Thoracic aorta (tissue), 2 donors: ENCODE measurements around the gene NEDD9. TPM values are rescaled to one million over a fixed set of nuclear protein-coding genes. Genes with fewer than 3 reads are reported as not detected.

ENCODE experiments used
- ATAC-seq: fragments of 150-250 bp; one replicate; pipeline ENCODE4 v1.8.0; 2017; ENCODE audit warnings: low read depth; ENCODE audit not compliant: insufficient number of reproducible peaks, low FRiP score
- DNase-seq: peaks from one replicate; pipeline ENCODE4 v3.0.0-alpha.2; 2020; ENCODE audit warnings: low spot score
- H3K27ac ChIP-seq, 2 donors: fragments of 200-600 bp; sonication (generic); 1 replicate in 1 of 2; 2 replicates in 1 of 2; pipeline ENCODE4 v1.5.1; 2016; ENCODE audit warnings: mild to moderate bottlenecking in 2 of 2, moderate library complexity in 2 of 2
- H3K27me3 ChIP-seq: fragments of 200-600 bp; sonication (generic); replicated peaks from 2 replicates; pipeline ENCODE4 v1.6.0; 2016; ENCODE audit warnings: mild to moderate bottlenecking; ENCODE audit not compliant: insufficient read depth
- H3K36me3 ChIP-seq: fragments of 200-600 bp; sonication (generic); one replicate; pipeline ENCODE4 v1.5.1; 2016
- H3K4me1 ChIP-seq, 2 donors: fragments of 200-600 bp; sonication (generic); 1 replicate in 1 of 2; 2 replicates in 1 of 2; pipeline versions ENCODE4 v1.5.1 to v1.6.0; 2016; ENCODE audit warnings: low read depth in 2 of 2, mild to moderate bottlenecking in 1 of 2; ENCODE audit not compliant: control insufficient read depth in 1 of 2
- H3K4me3 ChIP-seq: fragments of 200-600 bp; sonication (generic); 2 replicates; pipeline ENCODE4 v1.5.1; 2016; ENCODE audit warnings: mild to moderate bottlenecking
- H3K9me3 ChIP-seq: fragments of 200-600 bp; sonication (generic); 2 replicates; pipeline ENCODE4 v1.5.1; 2016
- CTCF ChIP-seq: fragments of 200-600 bp; sonication (generic); IDR thresholded peaks from one replicate; pipeline ENCODE4 v1.5.1; 2019; ENCODE audit warnings: antibody characterized with exemption
- total RNA-seq, 2 donors: library from RNA; depleted of rRNA; stranded (reverse); fragments of >200 nt; gene quantifications; one replicate each; pipeline versions ENCODE4 v1.1.0 to v1.2.3, GENCODE V29; 2016

The NEDD9 gene
- total RNA-seq, 2 donors from 2014 or later: 122 to 181 TPM

DNA sequence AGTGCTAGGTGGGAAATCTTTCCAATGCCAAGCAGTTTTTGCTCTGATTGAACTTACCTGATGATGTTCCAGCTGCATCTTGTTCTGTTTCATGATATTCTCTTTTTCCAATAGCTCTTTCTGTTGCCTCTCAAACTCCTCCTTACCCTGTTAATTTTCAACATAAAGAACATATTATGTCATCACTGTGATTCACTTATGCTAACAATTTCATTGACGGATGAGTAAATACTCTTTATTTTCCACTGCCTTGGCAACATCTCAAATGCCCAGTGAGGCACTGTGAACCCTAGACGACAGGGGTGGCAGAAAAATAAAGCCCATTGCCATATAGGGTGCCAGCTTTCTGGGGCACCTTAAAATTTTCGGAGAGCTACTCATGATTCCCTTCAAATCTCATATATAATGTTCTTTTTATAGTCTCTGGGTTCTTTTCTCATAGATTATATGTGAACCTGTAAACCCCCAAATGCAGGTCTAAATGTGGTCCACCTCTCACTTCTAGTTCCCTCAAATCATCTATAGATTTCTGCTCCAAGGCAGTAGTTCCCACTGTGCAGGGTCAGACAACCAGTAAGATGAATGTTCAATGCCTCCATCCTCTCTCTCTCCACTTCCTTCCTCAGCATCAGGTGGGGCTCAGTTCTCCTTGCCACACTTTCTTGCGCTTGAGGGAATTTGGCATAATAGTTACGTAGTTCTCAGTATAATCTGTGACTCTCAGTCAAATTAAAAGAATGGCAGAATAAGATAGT, 44.1 kb downstream of the NEDD9 start:
- no peak for TF ChIP-seq CTCF
- DNase-seq (no peak), ATAC-seq (no peak)
- no peaks in the 10 kb centered on the region for H3K27me3 ChIP-seq
- H3K36me3 ChIP-seq: peaks cover 81% of the 10 kb centered on the region
- H3K4me3 ChIP-seq: no peak overlapping the region
- peak overlapping the region in 1 of 2 donors; percentile 2 for H3K27ac ChIP-seq
- H3K9me3 ChIP-seq: no peaks in the 10 kb centered on the region
- H3K4me1 ChIP-seq: no peaks in the 10 kb centered on the region

DNA sequence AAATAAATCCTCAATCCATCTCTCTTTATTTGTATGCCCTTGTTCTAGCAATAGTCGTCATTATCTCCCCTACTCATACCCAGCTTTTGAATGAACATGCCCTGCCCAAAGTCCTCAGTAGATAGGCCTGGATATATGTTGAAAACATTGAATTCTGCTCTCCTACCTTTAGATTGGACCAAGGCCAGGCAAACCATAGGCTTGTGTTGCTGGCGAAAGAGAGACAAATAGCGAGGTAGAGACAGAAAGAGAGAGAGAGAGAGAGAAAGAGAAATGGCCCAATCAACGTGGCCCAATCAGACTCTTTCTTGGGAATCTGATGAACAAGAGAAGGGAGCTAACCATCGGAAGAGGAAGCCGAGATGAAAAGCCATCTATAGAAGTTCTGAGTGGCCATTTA, 45.2 kb downstream of the NEDD9 start:
- no peak for TF ChIP-seq CTCF
- Histone ChIP-seq H3K4me1 (no peaks in the 10 kb centered on the region), H3K27me3 (no peaks in the 10 kb centered on the region), H3K36me3 (peaks cover 81% of the 10 kb centered on the region), H3K27ac (peak overlapping the region in 1 of 2 donors; percentile 2), H3K9me3 (no peaks in the 10 kb centered on the region), H3K4me3 (no peak overlapping the region)
- ATAC-seq (no peak), DNase-seq (no peak)

DNA sequence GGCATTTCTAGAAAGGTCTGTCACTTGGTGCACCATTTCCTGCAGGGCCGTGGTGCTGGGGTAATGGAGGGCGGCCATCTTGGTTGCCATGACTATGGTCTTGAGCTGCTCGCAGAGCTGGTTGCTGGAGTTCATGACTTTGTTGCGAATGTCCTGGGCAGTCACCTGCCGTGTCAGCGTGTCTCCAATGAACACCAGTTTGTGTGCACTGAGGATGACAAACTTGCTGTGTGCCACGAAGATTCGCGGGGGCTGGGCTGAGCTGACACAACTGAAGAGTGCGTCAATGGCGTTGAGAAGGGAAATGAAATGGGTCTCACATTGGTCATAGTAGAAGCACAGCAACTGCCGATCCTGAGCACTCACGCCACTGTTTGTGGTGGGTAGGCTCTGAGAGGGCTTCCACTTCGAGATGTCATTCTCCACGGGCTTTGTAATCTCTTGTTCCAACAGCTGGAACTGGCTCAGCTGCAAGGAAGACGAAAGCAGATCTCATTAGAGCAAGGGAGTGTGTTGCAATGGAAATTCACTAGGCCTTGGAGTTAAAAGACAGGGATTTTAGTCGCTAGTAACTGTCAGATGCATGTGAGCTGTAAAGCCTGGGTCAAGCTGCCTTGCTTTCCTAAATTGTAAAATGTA, 47.1 kb downstream of the NEDD9 start:
- H3K36me3 ChIP-seq: peaks cover 66% of the 10 kb centered on the region
- no peak for ATAC-seq
- H3K4me1 ChIP-seq: no peaks in the 10 kb centered on the region
- H3K4me3 ChIP-seq: no peak overlapping the region
- no peak for DNase-seq
- no peaks in the 10 kb centered on the region for H3K27me3 ChIP-seq
- H3K9me3 ChIP-seq: no peaks in the 10 kb centered on the region
- H3K27ac ChIP-seq: no peak overlapping the region
- no peak for TF ChIP-seq CTCF

DNA sequence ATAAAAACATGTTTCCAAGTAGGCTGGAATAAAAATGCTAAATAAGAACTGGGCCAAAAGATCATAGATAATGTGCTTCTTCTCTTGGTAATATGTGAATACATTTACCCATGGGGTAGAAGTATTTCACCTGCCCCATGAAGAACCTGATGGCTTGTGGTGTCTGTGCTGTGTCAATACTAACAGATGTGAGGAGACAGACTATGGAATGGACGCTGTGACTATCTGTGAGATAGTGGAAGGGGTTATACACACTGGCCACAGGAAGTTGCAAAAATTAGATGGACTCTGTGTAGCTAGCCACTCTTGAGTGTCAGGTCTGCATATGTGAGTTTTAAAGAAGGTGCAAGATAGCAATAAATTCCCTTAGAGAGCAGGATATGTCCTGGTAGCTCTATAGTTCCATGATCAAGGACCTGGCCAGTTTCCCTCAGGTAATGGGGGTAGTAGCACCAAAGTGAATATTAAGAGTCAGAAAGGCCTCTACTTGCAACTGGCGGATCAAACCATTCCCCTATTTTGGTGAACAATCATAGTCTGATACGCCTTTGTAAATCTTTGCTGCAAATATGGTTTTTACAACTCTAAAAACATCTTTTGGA, 48.6 kb downstream of the NEDD9 start:
- no peak for TF ChIP-seq CTCF
- Histone ChIP-seq H3K4me1 (no peaks in the 10 kb centered on the region), H3K36me3 (peaks cover 51% of the 10 kb centered on the region), H3K9me3 (no peaks in the 10 kb centered on the region), H3K27me3 (no peaks in the 10 kb centered on the region), H3K27ac (no peak overlapping the region), H3K4me3 (no peak overlapping the region)
- ATAC-seq (no peak), DNase-seq (no peak)

GRCh38 chr6:11181478-11182136, 50.9 kb downstream of the NEDD9 start:
- DNase-seq: no peak
- no peak for TF ChIP-seq CTCF
- ATAC-seq: no peak
- Histone ChIP-seq H3K4me3 (no peak overlapping the region), H3K27me3 (no peaks in the 10 kb centered on the region), H3K9me3 (no peaks in the 10 kb centered on the region), H3K27ac (no peak overlapping the region), H3K4me1 (no peaks in the 10 kb centered on the region), H3K36me3 (peaks cover 31% of the 10 kb centered on the region)
